HG02610 (cell line): Measurements from ENCODE around the gene KIF16B.

Source experiments
- ATAC-seq: cut with Tn5 transposase; IDR thresholded peaks from one replicate; pipeline ENCODE4 v1.9.1; 2021; ENCODE audit warnings: mild to moderate bottlenecking, moderate library complexity; ENCODE audit not compliant: unreplicated experiment

KIF16B gene

DNA sequence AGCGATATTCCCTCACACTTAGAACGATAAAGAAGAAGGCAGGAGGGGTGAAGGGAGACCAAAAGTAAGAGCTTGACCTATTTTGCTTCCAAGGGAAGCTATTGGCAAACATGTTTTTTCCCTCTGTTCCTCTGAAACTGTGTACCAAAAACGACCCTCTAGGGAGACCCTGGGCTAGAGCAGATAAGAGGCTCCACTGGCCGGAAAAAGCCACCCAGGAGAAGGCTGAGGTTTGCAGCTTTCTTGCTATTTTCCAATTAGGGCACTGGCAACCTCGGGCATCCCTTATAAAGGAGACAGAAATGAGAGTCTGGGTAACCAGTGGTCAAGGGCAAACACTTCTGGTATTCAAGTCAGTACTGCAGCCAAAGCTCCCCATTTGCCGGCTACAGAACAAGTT is 168.0 kb downstream of the KIF16B start:
- no peak for ATAC-seq

DNA sequence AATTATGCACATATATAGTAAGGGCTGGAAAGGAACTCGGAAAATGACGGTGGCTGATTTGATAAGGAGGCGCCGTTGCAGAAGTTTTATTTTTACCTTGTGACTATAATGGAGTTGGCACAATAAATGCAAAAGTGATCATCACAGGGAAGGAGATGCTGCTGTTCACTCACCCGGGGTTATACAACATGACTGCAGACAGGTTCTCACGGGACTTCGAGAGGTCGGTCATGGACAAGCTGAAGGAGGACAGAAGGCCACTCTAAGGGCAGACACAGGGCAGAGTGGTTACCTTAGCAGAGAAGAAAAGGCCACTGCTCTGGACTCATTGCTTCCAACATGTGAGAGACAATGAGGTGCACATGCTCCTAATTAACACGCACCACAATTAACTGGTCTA is 168.6 kb downstream of the KIF16B start:
- no peak for ATAC-seq

DNA sequence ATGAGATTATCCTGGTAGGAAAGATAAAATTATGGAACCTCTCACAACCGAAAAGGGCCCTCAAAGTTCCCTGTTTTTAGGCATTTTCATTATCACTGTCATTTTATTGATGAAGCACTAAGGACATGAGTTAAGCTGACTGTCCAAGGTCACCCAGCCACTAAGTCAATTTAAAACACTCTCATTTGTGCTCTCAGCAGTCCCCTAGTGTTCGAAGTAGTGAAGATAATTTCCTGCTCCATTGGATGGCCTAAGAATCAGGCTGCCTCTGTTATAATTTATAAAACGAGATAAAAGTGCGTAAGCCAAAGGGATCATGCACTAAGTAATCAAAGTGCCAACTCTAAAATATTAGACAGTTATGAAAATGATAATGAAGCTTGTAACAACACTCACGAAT is 169.1 kb downstream of the KIF16B start:
- no peak for ATAC-seq

DNA sequence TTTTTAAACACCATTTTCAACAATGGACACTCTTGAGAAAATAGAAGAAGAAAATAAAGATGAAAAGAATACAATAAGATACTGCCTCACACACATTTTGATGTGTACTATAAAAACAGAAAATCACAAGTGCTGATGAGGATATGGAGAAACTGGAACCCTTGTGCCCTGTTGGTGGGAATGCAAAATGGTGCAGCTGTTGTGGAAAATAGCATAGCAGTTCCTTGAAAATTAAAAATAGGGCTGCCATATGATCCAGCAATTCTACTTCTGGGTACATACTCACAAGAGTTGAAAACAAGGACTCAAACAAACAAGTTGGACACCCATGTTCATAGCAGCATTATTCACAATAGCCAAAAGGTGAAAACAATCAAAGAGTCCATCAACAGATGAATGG is 173.0 kb downstream of the KIF16B start:
- no peak for ATAC-seq

DNA sequence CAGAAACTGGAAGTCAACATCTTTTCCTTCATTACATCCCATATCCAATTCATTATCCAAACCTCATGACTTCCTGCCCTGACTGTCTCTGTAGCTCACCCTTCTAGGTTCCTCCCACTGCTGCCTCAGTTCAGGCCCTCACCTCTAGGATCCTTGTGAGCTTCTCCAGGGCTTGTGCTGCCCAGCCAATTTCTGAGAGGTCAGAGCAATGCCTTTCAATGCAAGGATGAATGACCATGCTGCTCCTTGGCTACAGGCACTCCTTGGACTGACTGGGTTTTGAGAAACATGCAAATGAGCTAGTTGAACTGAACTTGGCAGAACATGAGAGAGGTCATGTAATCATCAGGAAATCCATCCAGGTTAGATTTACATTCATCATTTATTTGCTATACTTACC is 173.4 kb downstream of the KIF16B start:
- no peak for ATAC-seq

DNA sequence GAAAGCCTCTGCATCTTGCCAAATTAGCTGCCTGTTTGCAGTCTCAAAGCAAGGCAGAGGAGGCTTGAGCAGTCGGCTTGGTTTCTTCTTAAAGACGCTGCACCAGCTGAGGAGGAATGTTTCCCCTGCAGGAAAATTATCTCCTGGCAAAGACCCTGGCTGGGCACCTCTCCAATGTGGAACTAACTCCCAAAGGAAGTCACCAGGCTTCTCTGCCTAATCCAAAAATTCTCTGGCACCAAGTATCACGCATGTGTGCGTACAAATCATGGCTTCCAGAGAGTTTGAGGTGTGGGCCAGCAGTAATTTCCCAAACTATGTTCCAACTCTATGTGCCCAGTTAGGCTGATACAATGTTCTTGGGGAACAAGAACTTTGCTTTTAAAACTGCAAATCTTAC is 176.2 kb downstream of the KIF16B start:
- ATAC-seq, result no peak

DNA sequence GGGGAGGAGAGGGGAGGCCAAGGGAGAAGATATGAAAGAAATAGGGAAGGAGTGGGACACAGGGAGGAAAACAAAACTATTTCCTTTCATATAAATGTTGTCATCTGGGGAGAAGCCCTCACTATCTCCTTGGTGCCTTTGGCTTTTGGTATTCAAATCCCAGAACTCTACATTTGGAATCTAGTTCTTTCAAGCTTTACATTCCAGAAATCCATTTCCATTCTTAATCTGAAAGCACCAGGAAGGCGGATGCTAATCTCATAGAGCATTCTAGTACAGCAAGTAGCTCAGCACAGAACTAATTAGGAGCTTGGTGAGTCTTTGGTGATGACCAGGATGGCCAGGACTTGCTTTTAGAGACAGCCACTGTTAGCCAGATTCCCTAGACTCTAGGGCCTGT is 177.9 kb downstream of the KIF16B start:
- no peak for ATAC-seq

DNA sequence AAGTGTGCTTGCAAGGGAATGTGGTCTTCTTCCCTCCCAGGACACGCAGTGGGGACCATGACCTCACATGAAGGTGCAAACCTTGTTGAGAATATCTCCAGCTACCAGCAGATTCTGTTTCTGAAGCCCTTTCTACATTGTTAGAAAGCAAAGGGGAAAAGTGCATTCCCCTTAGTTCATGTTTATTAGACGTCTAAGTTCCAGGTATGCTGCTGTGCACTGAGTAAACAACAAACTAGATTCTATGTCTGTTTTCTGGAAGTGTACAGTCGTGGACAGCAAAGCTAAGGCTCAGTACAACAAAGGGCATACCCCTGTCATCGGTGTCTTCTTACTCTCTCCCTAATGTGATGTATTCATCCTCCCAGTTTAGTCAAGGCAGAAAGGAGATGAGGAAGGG is 178.5 kb downstream of the KIF16B start:
- no peak for ATAC-seq

DNA sequence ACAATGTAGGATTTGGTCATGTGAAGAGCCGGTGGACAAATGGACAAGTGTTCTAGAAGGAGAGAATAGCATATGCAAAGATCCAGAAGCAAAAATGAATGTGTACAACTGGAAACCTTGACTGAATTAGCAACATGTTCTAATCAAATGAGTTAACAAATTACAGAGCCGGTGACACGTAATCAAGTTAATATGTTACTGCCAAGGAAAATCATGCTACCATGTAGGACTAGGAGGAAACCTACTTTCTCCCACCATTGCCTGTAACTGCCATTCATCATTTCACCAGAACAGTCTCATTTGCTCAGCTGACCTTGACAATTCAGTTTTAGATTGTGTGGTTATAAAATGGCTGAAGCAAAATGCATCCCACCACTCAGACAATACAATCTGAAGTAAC is 179.4 kb downstream of the KIF16B start:
- ATAC-seq, result no peak

DNA sequence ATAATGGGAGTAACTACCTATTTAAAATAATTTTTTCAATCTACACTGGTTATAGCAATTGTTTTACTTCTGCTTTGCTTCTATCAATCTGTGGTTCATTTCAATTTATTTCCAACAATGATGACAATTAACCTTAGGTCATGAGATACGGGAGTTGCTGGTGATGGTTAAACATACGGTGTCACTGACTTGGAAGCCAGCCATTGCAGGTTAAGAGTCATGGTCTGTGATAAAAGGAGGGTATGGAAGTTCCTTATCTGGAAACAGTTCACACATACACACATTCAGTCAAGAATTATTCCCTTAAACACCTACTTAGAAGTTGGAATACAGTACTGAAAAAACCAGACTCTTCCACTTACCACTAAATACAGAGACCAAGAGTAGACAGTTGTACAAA is 180.0 kb downstream of the KIF16B start:
- ATAC-seq, result no peak

DNA sequence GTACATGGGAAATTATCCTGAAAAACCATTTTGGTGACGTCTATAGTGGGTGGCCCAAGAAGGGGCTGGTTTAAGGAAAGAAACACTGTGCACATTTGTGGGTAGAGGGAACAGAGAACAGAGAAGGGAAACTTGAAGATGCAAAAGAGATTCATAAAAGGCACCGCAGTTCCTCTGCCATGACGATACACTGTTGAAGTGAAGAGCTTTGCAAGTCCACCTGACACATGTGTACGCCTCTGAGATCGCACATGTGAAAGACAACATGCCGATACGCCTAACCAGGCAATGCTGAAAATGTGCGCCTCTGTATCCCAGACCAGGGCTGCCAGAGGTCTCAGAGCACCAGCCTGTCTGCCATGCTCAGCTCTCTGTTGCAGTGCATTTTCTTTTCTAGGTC is 180.9 kb downstream of the KIF16B start:
- peak; percentile 75 for ATAC-seq

DNA sequence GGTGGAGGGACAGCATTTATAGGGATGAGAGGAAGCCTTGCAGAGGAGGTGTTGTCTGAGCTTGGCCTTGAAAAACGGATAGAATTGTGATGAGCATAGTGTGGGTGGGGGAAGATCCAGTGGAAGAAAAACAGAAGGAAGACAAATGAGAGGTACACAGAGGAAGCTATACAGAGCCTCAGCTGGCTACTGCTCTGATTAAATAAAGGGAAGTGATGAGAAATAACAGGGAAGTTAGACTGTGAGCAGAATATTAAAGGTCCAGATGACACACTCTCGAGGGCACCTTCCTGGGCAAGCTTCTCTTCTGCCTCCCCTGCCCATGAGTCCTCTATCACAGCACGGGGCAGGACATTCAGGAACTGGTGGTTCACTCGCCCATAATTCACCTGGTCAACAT is 182.3 kb downstream of the KIF16B start:
- ATAC-seq, result no peak

DNA sequence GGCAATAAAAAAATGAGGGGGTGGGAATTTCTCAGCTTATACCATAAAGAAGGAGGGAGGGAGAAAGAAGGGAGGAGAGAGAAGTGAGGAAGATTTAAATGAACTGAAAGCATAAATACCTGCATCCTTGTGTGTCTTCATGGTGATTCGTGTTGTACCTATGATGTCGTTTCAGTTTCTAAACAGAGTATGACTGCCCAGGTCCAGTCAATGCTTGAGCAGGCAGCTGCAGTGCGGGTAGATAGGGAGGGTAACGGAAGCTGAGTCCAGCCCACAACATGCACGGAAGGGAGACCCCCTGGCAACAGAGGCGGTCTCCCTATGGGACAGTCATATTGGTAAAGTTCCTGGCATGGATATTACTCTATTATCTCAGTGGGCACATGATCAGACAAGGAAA is 184.5 kb downstream of the KIF16B start:
- ATAC-seq, result no peak

DNA sequence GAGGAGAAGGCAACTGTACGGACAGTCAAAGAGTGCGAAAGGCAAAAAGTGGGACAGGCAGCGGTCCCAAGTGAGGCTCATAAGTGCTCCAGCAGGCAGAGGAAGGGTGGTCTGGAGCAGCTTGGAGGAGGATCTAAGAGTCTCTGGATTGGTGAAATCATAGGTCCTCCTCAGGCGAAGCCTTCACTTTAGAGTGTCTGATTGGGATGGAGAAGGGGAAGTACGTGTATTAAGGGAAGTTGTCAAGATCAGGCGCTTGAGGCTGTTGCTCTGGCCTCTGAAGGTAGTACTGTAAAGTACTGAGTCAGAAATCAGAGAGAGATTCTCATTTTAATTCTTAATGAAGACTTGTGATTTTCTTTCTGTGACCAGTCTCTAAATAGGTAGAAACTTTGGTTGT is 185.6 kb downstream of the KIF16B start:
- no peak for ATAC-seq

DNA sequence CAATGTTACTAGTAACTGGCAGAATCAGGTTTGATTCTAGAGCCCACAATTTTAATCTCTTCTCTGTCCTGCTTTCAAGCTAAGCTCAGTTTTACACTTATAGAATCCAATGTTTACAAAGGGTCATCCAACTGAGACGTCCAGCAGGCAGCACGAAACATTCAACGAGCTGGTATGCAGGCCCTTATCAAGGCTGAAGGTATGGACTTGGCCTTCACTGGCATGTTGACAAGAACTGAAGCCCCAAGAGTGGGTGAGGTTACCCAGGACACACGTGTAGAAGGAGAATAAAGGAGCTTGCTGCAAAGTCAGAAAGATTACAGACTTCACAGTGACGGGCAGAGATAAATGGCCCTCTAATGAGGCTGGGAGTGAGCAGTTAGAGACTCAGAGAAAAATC is 187.4 kb downstream of the KIF16B start:
- ATAC-seq, result no peak

DNA sequence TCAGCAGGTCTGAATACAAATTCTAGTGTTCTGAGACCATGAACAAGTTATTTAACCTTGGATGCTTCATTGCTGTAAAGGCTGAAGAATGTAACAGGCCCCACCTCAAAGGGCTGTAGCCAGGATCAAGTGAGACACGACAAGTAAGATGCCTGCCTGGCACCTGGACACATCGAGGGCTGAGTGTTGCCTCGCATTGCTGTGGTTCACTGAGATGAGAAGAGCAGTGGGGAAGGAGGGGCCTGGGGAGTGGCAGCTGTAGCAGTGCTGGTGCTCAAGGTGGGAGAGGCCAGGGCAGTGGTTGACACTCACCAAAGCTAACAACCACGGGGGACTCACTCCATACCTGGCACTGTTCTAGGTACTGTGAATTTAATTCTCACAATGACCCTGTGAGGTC is 187.8 kb downstream of the KIF16B start:
- ATAC-seq, result no peak

DNA sequence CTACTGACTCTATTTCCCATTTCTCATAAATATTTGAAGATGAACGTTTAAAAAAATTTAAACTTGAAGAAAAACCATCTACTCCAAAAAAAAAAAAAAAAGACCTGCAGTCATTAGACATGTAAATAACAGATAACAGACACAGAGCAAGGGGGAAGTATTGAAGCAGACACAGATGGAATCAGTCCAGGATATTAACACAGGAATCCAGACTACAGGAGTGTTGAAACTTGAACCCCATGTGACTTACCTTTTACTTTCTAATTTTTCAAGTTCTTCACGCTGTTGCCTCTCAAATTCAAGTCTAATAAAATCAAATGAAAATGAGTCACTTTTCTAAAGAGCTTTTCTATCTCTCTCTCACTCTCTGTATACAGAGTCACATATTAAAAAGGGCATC is 191.8 kb downstream of the KIF16B start:
- ATAC-seq, result no peak

DNA sequence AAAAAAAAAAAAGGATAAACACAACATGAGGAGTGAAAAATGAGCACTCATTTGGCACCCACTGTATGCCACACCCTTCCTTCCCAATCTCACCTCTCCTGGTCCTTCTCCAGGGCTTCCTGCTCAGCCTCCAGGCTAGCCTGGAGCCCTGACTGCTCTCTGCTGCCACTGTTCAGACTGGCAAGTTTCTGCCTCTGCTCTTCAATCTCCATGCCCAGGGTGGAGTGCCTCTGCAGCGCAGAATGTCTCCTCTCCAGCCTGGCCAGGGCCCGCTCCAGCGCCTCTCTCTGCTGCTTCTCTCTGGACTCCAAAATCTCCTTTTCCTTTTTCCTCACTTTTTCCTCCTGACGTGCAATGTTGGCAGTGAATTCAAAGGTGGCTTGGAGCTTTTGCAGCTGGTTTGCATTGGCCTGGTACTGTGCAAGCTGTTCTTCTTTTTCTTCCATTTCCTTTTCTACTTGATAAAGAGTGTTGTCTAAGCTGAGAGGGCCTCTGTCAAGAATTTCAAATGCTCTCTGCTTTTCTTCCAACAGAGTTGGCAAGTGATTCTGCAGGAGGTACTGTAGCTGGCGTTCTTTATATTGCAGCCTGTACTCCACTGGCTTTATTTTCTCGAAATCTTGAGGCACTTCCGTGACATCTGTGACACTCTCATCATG is 194.4 kb downstream of the KIF16B start:
- ATAC-seq, result no peak

DNA sequence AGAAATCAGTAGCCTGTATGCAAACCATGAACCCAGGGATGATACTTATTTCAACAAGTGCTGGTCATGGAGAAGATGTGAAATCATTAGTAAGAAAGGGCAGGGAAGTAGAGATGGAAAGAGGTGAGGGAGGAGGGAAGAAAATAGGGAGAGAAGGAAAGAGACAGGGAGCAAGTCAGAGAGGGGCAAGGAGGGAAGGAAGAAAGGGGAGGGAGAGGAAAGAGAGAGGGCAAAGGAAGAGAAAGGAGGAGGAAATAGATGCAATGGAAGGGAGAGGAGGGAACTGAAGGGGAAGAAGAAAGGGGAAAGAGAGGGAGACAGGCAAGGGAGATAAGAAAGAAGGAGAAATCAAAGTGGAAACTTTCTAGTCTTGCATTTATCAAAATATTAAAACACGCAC is 195.1 kb downstream of the KIF16B start:
- ATAC-seq, result no peak

DNA sequence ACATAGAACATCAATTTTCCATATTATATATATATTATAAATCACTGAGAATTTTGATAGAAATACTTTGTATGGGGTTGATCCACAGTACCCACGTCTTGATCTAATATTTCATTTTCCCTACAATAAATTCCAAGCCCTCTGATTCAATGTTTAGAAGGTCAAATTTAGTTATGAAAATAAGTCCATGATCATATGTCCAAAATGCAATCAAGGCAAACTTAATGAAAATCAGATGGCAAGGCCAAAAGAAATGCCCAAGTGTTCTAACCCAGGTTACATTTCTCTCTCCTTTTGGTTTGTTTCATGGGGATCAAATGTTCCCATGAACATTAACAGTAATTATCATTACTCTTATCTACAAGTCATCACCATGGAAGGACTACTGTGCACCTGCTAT is 203.8 kb downstream of the KIF16B start:
- ATAC-seq, result no peak

DNA sequence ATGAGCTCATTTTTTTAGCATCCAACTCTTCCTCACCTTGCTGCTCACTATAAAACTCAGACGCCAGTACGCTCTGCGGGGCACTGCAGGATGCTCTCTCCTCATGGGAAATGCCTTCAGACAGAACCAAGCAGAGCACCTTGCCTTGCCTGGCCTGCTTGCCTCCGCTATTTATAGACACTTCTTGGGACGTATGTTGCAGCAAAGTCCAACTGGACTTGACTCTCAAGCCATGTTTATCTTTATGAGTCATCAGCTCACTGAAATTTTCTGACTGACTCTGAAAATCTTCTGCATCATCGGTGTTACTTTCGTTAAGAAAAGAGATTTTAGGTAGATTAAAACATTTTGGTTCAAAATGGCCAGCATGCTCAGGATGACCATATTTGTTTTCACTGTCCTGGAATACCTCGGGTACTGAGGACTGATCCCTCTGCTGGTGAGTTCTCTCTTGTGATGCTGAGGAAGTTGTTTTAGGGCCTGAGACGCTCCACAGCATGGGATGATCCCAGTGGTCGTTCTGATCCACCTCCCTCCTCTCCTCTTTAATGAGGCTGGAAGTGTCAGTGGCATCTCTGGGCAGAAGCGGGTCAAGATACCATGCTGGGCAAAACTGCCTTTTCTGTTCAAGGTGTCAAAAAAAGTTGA is 204.5 kb downstream of the KIF16B start:
- no peak for ATAC-seq

DNA sequence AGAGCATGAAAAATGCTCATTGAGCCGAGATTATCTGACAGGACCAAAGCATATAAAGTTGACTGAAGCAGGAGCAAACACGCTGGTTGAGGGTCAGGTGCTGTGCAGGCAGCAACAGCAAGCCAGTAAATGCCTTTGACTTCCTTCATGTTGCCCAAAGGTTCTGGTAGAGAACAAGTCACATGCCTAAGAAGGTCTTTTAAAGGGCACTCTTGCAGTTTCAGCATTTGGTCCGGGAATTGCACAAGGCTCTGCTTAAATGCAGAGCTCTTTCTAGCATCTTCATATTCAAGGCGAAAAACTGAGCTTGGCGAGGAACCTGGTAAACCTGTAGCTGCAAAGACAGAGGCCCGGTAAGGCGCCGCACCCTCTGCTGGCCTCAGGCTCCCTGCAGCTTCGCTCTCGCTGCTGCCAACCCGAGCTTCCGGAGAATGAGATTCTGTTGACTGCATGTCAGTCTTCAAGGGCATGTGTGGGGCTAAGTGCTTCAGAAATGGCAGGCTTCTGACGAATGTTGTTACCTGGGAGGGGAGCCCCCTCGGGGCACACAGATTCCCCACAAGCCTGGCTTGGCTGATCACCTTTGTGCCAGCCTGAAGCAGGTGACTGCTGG is 205.2 kb downstream of the KIF16B start:
- no peak for ATAC-seq

DNA sequence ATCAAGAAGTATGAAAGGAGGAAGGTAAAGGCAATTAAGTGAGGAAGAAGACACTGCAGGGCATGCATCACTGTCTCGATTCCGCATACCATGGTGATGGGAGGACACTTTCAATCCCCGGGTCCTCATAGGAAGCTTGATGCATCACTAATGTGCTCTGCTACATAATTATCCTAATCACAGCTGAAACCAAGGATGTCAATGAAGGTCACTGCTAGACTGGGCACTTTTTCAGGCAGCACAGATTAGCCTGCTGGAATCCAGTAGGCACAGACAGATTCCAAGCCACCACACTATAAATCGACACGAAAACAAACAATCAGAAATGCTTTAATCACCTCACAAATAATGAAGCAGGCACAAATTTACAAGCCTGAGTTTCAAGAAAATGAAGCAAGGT is 206.7 kb downstream of the KIF16B start:
- no peak for ATAC-seq
